Erythroblast (primary cell): ENCODE data around the gene SCNM1.
"Not testable (repeated sequence)": the region's sequence is repeated elsewhere in the genome, so short reads cannot be mapped to it uniquely, and the experiment has no call there.

ENCODE experiments used
- DNase-seq, 2 experiments: peaks; one replicate each; lab custom pipeline; 2025; lab: John Stamatoyannopoulos, UW
- GATA1 ChIP-seq: IDR thresholded peaks from 2 replicates; pipeline ENCODE4 v1.6.1; 2011; ENCODE audit warnings: low read depth, mild to moderate bottlenecking, control low read depth, low read length, moderate library complexity
- POLR2A ChIP-seq: IDR thresholded peaks from 2 replicates; pipeline ENCODE4 v1.6.1; 2011; ENCODE audit warnings: mild to moderate bottlenecking, low read length

Gene SCNM1

DNA sequence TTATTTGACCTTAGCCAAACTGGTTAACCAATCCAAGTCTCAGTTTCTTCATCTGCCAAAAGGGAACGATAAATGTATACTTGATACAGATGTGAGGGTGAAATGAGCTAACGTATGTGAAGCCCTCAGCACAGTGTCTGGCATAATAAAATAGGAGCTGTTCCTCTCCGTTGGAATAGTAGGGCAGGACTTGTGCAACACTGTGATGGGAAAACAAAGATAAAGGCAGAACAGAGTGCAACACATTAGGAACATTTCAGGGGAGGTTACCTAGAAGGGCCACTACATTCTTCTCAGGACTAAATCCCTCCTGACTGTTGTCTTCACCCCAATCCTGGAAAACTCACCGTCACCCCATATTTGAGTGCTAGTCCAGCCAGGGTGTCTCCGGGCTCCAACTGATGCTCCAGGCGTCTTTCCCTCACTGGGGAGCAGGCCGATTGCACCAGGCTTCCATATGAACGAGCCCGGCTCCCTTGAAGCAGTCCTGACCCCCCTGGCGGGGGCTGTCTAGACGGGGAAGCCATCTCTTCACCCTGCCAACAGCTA is 1.1 kb upstream of the SCNM1 start:
- TF ChIP-seq POLR2A = no peak
- no peak for TF ChIP-seq GATA1
- no peak for DNase-seq

DNA sequence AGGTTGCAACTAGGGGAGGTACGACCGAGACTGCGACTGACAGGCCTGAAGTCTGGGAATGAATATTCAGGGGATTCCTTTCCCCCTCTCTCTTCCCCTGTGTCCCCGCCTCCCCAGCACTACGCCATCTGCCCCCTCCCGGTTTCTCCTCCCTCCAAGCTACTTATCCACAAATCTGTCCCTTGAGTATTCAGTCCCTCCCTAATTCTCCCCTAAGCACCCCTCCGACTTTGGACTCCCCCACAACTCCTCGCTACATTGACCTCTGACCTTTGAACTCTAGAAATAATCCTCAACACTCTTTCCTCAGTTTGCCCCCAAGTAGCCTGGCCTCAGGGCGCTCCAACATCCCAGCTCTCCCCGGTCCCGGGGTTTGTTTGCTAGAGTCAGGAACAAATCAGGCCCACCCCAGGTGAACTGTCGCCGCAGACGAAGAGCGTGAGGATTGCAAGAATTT is 635 bp upstream of the SCNM1 start:
- DNase-seq = no peak
- TF ChIP-seq POLR2A = no peak
- no peak for TF ChIP-seq GATA1

DNA sequence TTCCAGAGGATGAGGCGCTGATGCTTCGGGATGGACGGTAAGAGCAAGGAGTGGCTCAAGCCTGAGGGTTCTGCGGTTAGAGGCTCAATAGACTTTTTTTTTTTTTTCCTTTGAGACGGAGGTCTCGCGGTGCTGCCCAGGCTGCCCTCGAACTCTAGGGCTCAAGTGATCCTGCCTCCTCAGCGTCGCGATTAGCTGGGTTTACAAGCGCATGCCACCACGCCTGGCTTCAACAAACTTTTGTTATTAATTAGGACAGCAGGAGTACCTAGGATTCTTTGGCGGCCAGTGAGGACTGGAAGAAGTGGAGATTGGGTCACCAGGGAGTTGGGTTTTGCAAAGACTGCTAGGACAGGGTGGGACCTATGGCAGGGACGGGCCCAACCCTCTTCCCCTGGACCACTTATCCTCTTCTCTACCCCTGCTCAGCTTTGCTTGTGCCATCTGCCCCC is 587 bp downstream of the SCNM1 start:
- peak; percentile 64 to 65 for DNase-seq
- TF ChIP-seq POLR2A (no peak), GATA1 (no peak)

DNA sequence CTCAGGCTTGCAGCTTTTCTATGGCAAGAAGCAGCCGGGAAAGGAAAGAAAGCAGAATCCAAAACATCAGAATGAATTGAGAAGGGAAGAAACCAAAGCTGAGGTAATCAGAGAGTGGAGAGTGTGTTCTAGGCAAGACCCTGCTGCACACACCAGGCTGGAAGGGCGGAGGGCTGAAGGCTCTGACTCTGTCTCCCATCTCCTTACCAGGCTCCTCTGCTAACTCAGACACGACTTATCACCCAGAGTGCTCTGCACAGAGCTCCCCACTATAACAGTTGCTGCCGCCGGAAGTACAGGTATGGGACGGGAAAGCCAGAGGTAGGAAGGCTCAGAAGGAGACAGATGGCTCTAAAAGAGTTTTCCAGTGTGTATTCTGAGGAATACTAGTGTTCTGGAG is 1.2 kb downstream of the SCNM1 start:
- DNase-seq = no peak
- TF ChIP-seq GATA1 (no peak), POLR2A (no peak)

DNA sequence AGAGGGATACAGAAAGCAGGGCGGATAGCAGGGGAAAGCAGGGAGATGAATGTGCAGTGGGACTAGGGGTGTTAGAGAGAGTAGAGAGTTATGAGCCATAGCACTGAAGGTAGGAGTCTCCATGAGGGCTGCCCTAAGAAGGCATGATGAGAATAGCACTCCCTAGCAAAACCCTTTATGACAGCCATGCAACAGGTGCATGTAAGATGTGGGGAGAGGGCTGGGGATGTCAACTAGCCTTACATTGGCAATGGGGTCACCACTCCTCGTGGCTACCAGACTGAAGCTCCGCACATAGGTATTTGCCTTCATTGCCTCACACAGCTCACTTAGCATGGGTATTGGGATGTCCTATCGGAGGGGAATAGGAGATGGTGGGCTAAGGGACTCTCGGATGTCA is 5.2 kb downstream of the SCNM1 start:
- no peak for DNase-seq
- no peak for TF ChIP-seq GATA1
- no peak for TF ChIP-seq POLR2A

DNA sequence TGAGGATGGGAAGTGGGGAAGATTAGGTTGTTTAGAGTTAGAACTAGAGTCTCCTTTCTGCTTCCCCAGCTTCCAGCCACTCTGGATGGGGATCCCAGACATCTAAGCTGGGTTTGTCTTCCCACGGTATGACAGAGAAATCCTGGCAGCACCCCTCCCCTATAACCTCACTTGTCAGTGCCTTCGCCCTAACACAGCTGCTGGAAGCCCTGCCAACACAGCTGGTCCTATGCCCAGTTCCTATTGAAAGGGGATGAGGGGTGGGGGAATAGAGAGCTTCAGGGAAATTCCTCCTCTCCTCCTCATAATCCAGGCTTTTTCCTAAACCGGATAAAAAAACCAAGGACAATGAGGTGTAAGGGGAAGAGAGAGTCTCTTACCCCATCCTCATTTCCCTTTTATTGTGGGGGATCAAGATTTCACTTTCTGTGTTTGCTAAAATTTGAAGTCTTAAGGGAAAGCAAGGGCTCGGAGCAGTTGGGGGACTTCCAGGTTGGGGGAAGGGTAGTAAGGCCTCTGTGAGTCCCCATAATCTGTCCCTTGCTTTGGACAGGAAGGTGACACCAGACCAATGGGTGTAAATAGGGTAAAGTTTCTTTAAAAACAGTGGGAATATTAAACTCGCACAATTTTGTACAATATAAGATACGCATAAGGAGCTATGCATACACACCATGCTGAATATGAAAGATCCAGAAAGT is 9.2 kb downstream of the SCNM1 start:
- no peak for DNase-seq
- TF ChIP-seq GATA1 = no peak
- TF ChIP-seq POLR2A = no peak

DNA sequence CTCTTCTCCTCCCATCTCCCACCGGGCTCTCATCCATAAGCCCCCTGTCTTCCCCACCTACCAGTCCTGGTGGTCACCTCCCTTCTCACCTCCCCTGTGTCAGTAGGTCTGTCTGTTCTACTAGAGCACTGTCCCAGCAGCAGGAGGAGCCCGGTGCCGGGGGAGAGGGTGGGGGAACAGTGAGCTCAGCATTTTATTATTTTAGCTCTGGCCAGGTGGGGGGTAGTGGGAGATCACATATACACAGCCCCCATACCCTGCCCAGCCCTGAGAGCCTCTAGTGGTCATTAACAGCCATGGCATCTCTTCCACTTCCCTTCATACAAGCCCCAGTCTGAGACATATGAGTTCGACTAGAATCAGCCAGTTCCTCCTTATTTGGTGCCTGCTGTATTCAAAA is 9.9 kb downstream of the SCNM1 start, which contains the start of gene TMOD4:
Gene TMOD4, minus strand, starts transcription at position 119 of the 400 bp plus-strand sequence. CDS start 1,106 bp downstream, outside the sequence.
- TF ChIP-seq POLR2A (no peak), GATA1 (no peak)
- DNase-seq = peak; percentile 33 to 42

DNA sequence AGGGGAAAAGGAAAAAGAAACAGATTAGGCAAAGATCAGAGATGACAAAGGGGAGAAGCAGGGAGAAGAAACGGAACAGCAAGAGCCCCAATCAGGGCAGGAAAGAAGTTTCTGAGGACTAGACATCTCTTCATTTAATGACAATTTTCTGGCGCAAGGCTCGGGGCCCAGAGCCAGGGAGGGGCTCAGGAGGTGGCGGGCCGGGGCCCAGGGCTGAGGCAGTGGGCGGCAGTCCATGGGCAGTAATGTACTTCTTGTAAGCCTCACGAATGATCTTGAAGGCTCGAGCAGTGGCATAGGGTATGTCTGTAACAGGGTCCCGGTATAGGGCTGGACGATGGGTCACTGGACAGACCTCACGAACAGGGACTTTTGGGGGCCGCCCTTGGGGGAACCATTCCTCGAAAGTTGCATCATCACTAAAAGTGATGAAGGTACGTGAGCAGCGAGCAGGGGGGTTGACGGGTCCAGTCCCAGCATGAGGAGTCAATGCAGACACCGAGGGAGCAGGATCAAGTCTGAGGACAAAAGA is 10.6 kb downstream of the SCNM1 start:
- TF ChIP-seq GATA1 (no peak), POLR2A (no peak)
- DNase-seq = no peak

DNA sequence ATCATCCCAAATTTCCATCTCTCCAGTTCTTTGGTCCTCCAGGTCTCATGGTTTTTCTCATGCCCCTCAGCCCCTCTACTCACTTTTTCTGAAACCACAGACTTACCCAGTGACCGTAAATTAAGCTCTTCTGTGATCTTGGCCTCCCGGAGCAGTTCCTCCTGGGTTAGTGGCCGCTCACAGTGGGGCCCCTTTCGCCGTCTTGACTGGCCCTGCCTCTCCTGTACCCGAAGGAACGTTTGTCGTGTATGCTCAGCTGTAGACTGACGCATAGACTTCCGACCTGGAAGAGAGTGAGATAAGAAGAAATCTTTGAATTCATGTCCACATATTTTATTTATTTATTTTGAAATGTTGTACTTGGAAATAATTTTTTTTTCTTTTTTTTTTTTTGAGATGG is 18.3 kb downstream of the SCNM1 start:
- TF ChIP-seq POLR2A (no peak), GATA1 (no peak)
- DNase-seq = no peak

DNA sequence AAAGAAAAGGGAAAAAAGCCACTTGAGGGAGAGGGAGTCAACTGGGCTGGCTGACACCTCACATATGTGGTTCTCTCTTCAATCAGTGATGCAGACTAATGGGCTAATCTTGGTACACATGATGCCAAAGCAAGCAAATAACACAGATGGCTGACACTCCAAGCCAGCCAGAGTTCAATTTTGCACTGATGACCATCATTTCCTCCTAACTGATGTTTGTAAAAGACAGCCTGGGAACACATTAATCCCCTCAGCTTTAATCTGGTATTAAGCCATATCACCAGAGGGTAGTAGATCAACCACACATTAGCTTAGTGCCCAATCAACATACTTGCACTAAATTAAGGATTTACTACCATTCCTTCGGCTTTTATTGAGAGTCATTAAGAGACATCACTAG is 21.3 kb downstream of the SCNM1 start:
- no peak for DNase-seq
- TF ChIP-seq GATA1 (no peak), POLR2A (no peak)

DNA sequence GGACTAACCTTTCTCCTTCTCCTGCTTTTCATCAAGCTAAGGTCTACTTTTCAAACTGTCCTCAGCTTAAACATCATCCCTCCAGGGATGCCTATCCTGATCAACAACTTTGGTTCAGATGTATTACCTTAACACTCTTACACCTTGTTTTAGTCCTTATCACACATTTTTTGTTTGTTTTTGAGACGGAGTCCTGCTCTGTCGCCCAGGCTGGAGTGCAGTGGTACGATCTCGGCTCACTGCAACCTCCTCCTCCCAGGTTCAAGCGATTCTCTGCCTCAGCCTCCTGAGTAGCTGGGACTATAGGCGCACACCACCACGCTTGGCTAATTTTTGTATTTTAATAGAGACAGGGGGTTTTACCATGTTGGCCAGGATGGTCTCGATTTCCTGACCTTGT is 22.7 kb downstream of the SCNM1 start:
- DNase-seq = not testable (repeated sequence)

DNA sequence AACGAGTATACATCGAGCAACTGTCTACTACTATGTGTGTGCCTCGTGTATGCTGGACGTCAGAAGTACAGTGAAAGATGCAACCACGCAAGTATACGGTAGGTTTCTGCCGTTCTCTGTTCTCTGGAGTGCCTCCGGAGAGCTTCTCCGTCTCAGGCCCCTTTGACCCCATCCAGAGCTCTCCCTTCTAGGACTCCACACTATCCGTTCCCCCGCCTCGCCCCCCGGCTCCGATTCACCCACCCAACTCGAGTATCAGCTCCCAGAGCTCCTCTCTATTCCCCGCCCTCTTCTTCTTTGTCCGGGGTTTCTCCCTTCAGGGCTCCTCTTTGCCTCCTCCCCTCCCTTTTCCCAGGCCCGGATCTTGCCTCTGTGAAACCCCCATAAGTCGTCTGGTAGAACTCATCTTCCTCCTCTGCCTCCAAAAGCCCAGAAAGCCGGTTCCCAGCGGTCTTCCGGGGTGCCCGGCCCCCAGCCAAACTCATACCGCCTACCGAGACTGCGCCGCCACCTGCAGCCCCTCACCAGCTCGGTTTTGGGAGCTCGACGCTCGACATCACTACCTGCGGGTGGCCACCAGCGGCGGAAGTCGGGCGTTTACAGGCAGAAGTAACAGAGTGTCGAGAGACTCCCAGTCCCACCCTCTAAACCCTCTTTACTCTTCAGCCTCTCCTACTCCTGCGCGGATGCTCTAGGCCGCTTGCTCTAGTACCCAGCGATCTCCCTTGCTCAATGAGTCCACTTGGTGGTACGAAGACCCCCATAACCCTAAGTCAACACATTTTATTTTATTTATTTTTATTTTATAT is 23.9 kb downstream of the SCNM1 start, which contains the start of gene VPS72:
Gene VPS72, minus strand, starts transcription at position 561 of the 809 bp plus-strand sequence. Its CDS starts 76 bp downstream, at position 485.
- TF ChIP-seq GATA1 (no peak), POLR2A (peak; percentile 84)
- DNase-seq = peak; percentile 92 to 93

DNA sequence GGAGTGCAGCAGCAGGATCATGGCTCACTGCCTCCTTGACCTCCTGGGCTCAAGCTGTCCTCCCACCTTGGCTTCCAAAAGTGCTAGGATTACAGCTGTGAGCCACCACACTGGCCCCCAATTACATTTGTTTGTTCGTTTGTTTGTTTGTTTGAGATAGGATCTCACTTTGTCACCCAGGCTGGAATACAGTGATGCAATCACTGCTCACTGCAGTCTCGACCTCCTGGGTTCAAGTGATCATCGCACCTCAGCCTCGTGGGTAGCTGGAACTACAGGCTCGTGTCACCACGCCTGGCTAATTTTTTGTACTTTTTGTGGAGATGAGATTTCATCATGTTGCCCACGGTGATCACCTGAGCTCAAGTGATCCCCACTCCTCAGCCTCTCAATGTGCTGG is 26.1 kb downstream of the SCNM1 start:
- no peak for DNase-seq
- TF ChIP-seq GATA1 = no peak
- TF ChIP-seq POLR2A = no peak

DNA sequence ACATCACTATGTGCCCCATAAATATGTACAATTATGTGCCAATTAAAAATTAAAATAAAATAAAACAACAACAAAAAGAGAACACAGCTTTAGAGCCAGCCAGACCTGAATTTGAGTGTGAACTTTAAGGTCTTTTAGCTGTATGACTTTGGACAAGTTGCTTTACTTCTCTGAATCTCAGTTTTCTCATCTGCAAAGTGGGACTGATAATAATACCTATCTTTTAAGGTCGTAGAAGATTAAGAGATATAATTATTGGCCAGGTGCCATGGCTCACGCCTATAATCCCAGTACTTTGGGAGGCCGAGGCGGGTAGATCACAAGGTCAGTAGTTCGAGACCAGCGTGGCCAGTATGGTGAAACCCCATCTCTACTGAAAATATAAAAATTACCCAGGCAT is 27.4 kb downstream of the SCNM1 start:
- no peak for DNase-seq
- TF ChIP-seq GATA1 = no peak
- no peak for TF ChIP-seq POLR2A
